ENCODE measurements around the gene PCBP3.

GRCh38 chr21:45821315-45821962, 177.9 kb downstream of the PCBP3 start:
- TF ChIP-seq CTCF (IDR thresholded peaks at IDR 0.05; ENCODE audit: poor library complexity, severe bottlenecking) (no peak), POLR2AphosphoS5 (IDR thresholded peaks at IDR 0.05) (no peak), RAD21 (conservative IDR thresholded peaks at IDR 0.05) (no peak), TAF1 (IDR thresholded peaks at IDR 0.05; ENCODE audit: low read depth) (no peak)

All from neural cell (in vitro differentiated cells).